Right forelimb (tissue), 1 donor: ENCODE results near the gene GAS2L1.

Experiments used
- DNase-seq: peaks from one replicate; pipeline ENCODE4 v3.0.0-alpha.2; 2018

The GAS2L1 gene

GRCh38 chr22:29306175-29306834, at the start of gene GAS2L1:
Gene GAS2L1, plus strand, starts transcription at chr22:29306650. Its CDS starts 1,456 bp downstream, at chr22:29308106.
- DNase-seq: peak; percentile 91

- no peak for DNase-seq
Observed at GRCh38 chr22:29257751-29258181, 48.7 kb upstream of the GAS2L1 start.

- DNase-seq: no peak
Observed at GRCh38 chr22:29258407-29259252, 47.8 kb upstream of the GAS2L1 start.

GRCh38 chr22:29259253-29259899, 47.1 kb upstream of the GAS2L1 start:
- DNase-seq: no peak

GRCh38 chr22:29260031-29260560, 46.4 kb upstream of the GAS2L1 start:
- DNase-seq: no peak

GRCh38 chr22:29260601-29261315, 45.7 kb upstream of the GAS2L1 start:
- DNase-seq: no peak

GRCh38 chr22:29263791-29264276, 42.6 kb upstream of the GAS2L1 start:
- DNase-seq: no peak

GRCh38 chr22:29265305-29265704, 41.1 kb upstream of the GAS2L1 start:
- no peak for DNase-seq

- DNase-seq: no peak
Observed at GRCh38 chr22:29265929-29266328, 40.5 kb upstream of the GAS2L1 start.

GRCh38 chr22:29266564-29267461, 39.6 kb upstream of the GAS2L1 start:
- no peak for DNase-seq

GRCh38 chr22:29267462-29267857, 39.0 kb upstream of the GAS2L1 start:
- DNase-seq: no peak

GRCh38 chr22:29267858-29268510, 38.5 kb upstream of the GAS2L1 start, which contains the start of the genes EWSR1 and RHBDD3:
Gene EWSR1, plus strand, starts transcription at chr22:29268268. Its CDS starts 69 bp downstream, at chr22:29268337.
Gene RHBDD3, minus strand, starts transcription at chr22:29267981. Its CDS starts 2,355 bp downstream, at chr22:29265626.
- peak; percentile 99 for DNase-seq

- DNase-seq: peak; percentile 86
Observed at GRCh38 chr22:29268511-29269229, 37.8 kb upstream of the GAS2L1 start.

- DNase-seq: no peak
Observed at GRCh38 chr22:29269230-29269604, 37.2 kb upstream of the GAS2L1 start.

- no peak for DNase-seq
Observed at GRCh38 chr22:29269731-29270474, 36.5 kb upstream of the GAS2L1 start.

- DNase-seq: no peak
Observed at GRCh38 chr22:29270475-29271271, 35.8 kb upstream of the GAS2L1 start.

- DNase-seq: no peak
Observed at GRCh38 chr22:29272624-29273023, 33.8 kb upstream of the GAS2L1 start.

GRCh38 chr22:29275167-29275566, 31.3 kb upstream of the GAS2L1 start:
- DNase-seq: no peak
